CD4-positive, alpha-beta T cell treated with Interleukin-4 for 1 hour (primary cell): ENCODE data around the gene CTU2.
A peak's percentile ranks its signal among the peaks of the same experiment; 100 is the strongest.

Experiments
- DNase-seq, 2 donors: peaks; one replicate each; pipeline ENCODE4 v3.0.0-alpha.2; 2020 to 2022

The CTU2 gene

DNA sequence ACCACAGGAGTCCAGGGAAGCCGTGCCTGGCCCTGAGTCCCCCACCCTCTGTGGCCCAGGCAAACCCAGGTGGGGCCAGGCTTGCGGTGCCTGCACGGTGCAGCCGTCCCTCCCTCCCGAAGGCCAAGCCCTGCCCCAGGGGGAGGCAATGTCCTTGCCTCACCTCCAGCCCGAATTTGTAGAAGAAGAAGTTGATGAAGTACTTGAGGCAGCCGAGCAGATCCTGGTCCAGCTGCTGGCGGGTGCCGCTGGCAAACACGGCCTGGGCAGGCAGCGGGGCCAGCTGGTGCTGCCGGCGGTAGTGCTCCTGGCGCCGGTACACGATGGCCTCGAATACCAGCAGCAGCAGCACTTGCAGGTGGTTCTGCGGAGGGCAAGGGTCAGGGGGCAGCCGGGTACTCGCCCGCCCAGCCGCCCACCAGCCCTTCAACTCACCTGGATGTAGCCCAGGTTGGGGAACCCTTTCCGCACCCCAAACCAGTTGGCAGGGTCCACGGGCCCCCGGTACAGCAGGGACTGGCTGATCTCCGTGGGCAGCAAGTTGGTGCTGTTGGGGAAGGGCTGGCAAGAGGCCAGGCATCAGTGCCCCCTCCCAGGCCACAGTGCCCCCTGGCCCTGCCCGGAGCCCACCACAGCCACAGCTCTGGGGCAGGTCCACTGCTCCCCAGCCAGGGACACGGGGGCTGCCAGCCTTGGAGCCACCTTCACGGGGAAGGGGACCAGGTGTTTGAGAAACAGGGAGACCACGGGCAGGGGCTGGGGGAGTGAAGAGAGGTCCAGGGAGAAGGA, 26.1 kb downstream of the CTU2 start:
- no peak for DNase-seq

DNA sequence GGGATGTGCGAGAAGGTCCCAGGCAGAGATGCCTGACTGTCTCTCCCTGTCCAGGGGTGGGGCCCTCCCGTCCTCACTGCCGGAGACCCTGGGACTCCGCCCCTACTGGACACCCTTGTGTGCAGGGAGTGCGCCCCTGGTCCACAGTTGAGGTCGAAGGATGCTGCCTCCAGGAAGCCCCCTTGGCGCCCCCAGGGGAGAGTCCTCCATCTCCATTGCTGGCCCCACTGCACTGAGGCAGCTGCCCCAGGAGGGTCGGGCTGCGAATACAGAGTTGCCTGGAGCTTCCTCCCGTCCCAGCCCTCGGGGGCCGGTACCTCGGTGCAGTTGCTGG, 26.6 kb downstream of the CTU2 start:
- DNase-seq = no peak

DNA sequence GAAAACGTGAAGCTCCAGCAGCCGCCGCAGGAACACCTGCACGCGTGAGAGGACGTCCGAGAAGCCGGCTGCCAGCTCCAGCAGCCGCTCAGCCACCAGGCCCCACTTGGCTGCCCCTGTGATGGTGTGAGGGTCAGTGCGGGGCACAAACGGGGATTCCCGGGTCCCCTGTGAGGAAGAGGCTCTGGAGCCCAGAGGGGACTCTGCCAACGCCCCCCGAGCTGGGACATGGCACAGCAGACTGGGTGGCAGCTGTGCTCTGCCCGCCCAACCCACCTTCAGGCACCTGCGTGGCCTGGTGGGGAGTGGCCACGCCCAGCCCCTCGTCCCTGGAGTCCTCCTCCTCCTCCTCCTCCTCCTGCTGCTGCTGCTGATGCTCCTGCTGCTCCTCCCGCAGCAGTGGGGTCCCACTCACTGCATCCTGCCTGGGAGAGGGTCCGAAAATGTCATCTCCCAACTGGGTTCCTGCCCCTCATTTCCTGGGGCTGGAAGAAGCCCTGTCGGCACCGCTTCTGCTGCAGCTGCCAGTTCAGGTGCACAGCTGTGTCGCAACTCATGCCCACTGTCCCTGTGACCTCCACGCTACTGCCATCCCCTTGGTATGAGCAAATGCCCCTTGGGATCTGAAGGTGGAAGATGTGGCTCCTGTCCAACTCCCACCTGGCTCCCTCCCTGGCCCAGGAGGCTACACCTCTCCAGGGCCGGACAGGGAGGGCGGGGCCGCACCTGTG, 27.5 kb downstream of the CTU2 start:
- no peak for DNase-seq

DNA sequence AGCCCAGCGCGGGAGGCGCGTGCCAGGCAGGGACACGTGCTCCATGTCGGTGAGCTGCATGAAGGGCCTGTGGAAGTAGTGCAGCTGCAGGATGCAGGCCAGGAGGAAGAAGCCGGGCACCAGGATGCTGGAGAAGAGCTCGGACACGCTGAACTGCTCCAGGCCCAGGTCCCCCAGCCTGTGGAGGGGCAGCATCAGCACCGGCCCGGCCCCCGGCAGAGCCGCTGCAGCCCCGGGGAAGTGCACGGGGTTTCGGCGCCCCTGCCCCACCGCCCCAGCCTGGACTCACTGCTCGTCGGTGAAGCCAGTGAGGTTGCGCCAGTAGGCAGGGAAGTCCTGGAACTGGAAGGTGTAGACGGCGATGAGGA, 28.0 kb downstream of the CTU2 start:
- DNase-seq = no peak

DNA sequence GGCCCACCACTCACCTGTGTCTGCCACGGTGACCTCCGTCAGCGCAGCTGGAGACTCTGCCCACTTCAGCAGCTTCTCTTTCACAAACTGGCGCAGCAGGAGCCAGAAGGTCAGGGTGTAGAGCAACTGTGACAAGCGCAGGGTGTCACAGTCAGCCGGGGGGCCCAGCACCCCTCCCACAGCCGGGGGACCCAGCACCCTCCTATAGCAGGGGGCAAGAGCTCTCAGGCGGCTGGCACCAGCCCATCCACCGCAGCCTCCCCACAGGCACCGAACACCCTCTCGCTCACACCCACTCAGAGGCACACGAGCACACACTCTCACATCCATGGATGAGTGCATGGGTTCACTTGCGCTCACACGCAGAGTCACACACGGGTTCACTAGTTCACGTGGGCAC, 28.8 kb downstream of the CTU2 start:
- DNase-seq = no peak

DNA sequence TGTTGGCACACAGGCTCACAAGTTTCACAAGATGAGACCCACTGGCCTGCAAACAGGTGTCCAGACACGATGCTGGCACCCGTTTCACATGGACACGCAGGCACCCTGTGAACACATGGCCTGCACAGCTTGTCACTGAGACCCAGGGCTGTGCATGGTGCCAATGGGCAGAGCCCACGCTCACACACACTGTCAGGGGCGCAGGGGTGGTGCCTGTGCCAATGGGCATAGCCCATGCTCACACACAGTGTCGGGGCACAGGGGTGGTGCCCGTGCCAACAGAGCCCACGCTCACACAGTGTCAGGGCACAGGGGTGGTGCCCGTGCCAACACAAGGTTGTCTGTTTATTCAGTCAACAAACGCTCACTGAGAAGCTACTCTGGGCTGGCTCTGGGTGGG, 29.3 kb downstream of the CTU2 start:
- no peak for DNase-seq

DNA sequence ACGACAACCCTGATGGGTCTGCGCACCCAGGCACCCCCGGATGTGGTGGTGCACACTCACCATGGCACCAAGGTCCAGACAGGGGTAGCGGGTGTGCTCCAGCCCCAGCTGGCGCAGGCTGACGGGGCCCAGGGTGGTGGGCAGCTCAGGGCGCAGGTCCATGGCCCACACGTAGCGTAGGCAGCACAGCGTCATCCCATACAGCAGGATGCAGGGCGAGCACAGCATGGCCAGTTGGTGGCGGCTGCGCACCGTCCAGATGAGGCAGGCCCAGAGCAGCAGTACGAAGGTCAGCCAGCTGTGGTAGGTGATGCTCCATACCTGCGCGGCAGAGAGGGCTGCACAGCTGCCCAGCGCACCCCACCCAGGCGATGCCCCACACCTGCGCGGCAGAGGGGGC, 29.8 kb downstream of the CTU2 start:
- no peak for DNase-seq

DNA sequence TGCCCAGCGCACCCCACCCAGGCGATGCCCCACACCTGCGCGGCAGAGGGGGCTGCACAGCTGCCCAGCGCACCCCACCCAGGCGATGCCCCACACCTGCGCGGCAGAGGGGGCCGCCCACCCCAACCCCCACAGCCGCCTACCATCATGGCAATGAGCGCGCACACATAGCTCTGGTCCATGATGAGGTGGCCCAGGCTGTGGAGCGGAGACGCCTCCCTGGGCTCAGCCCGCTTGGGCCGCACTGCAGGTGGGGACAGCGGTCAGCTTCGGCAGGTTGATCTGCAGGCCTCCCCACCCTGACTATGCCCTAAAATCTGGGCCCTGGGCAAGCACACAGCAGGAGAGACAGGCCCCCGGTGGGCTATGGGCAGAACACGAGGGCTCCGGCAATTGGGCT, 30.2 kb downstream of the CTU2 start:
- no peak for DNase-seq

DNA sequence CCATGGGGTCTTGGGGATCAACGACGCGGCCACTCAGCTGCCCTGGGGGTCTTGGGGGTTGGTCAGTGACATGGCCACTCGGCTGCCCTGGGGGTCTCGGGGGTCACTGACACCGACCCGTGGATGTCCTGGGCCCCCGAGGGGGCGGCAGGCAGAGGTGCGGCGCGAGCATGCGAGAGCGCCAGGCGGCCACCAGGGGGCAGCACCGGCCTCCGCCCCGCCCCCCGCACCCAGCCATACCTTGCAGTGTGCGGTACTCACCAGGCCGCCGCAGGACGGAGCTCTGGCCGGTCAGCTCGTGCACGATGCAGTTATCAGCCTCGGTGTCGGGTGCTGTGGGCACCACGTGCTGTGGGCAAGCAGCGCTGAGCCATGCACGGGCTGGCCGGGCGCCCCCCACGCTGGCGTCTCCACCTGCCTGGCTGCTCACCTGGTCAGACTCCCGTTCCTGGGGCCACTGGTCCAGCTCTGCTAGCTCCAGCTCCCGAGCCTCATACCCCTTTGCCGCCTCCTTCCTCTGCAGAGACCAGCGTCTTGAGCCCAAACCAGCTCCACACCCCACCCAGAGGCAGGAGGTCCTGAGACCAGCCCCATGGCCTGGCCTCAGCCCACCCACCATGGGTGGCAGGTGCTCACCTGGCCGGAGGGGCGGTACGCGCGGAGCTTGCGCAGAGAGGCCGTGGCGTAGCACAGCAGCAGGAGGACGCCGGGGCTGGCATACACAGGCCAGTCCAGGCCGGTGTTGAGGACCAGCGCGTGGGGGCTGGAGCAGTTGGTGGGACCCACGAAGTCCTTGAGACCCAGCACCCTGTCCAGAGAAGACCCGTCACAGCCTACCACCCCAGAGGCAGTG, 31.2 kb downstream of the CTU2 start:
- DNase-seq = peak; percentile 76 to 86

DNA sequence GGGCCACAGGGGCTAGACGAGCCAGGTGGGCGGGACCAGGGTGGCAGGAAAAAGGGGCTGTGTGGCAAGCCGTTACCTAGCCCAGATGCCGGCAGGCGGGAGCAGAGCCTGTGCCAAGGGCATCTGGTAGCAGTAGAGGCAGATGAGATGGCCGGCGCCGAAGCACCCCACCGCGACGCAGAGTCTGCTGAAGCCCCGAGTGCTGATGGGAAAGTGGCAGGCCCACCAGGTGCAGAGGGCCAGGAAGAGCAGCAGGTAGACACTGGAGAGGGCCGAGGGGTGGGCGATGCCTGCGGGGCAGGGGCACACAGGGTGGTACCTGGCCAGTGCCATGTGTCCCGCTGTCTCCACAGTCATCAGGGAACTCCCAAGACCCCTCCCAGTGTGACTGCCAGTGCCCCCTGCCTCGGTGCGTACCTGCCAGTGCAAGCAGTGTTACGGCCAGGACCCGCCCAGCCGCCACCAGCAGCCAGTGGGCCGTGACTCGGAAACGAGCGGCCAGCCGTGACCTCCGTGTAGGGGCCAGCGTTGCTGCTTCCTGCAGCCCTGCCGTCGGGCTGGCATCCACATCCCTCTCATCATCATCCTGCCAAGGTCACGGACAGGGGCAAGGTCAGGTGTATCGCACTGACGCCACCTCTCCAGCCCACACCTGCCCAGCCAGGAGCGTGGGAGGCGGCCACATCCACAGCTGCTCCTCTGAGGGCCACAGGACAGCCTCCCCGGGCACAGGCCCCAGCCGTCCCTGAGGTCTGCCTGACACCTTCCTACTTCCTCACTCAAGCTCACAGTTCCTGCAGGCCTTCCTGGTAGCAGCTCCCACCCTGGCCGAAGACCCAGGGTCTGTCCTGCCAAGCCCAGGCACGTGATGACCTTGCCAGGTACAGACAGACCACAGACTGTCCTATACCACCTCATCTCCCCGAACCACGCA, 32.1 kb downstream of the CTU2 start:
- DNase-seq = no peak

DNA sequence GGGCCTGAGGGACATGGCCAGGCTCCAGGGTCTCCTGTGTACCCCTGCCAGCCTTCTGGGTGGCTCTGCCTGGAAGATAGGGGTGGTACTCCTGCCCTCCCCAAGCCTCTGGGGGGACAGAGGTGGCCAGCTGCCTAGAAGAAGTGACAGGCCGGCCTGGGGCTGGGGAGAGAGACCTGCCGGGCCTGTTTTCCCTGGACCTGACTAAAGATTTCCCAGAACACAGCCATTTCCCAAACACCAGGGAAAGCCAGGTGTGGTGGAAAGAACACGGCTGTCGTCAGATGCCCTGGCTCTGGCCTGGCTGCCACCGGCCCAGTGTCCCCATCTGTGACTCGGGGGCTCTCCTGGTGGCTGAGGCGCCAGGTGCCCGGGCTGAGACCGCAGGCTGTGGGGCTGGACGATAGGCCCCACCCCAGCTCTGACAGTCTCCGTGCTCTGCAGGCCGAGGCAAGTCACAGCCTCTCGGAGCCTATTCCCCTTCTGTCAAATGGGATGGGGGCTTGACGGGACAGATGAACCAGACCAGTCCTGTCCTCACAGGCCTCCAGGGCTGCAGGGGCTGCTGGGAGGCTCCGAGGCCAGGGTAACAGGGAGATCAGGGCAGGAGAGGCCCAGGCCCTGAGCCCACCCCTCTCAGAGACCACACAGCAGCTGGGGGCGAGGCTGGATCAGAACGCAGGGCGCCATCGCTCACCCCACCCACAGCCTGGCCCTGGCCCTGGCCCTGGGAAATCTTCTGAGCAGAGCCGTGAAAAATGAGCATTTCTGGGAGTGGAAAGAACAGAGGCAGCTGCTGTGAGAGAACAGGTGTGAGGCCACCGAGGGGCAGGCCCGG, 33.1 kb downstream of the CTU2 start:
- no peak for DNase-seq

DNA sequence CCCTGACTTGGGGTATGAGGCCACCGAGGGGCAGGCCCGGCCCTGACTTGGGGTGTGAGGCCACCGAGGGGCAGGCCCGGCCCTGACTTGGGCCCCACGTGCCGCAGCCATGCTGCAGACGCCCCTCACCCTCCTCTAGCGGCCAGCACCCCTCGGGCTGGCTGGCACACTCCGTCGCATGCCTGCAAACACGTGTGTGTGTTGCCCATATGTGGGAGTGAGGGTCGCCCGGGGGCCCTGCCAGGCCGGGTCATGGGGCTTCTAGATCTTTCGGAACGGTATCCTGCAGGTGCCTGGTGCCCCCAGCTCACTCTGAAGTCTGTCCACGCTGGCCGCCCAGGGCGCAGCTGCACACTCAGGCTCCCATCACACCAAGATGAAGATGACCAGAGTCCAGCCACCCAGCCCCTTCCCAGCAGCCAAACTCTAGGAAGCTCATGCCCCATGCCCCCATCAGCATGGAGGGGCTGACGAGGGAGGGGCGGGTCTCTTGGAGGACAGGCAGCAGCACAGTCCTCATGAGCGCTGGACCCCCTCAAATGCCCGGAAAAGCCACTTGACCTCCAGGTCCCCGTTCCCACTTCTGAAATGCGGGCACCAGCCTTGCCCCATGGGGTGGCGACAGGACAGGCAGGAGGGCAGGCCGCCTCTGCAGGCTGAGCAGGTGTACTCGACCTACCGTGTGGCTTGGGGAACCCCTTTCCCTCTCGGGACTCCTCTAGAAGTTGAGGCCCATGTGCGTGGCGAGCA, 33.8 kb downstream of the CTU2 start:
- DNase-seq = no peak

DNA sequence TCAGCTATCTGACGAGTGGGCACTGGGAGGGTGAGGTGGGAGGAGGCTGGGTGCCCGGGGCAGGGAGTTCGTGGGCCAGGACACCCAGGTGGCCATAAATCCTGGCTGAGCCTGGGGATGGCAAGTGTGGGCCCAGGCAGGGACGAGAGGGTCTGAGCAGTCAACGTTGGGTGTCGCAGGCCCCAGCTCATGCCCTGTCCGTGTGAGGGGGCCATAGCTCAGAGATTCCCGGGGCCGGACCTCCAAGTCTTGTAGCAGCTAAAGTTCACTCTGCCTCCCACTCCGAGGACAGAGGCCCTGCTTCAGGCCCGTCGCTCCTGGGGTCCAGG, 34.4 kb downstream of the CTU2 start:
- no peak for DNase-seq

DNA sequence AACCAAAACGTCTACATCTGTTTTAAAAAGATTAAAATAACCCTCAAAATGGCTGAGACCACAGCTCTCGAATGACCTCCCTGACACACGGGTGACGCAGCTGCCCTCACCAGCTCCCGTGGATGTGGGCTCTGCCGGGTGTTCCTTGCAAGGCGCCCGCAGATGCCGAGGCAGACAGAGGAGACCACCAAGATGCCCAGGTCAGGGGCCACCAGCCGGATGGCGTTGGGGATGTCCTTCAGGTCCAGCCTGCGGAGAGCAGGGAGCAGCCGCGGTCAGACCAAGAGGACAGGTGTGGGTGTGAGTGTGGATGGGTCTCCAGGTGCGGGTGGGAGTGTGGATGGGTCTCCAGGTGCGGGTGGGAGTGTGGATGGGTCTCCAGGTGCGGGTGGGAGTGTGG, 35.1 kb downstream of the CTU2 start:
- DNase-seq = no peak

DNA sequence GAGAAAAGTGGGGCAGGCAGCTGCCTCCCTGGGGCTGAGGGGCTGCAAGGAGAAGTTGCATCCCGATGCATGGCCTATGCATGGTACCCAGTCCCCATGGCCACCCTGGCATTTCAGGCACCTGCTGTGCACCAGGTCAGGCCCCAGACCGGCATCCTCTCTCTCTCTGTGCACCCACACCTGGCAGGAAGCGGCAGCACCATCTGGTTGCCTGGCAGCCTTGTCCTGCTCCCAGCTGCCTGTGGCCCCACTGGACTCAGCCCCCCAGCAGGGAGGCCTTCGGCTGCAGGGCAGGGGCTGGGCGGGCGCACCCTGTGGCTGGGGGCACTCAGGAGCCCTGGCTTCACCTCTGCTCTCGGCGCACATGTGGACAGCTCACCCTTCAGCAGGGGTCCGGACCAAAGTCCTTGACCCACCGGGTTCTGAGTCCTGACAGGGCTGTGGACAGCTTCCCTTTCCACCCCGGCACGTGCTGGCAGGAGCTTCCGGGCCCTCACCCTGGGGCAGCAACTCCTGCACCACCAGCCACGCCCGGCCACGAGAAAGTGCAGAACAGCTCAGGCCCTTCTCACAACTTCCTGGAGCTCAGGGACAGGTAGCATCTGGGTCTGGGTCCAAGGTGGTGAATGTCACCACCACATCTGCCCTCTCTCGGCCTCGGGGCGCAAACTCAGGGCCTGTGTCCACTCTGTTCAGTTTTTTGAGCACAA, 36.7 kb downstream of the CTU2 start:
- no peak for DNase-seq

DNA sequence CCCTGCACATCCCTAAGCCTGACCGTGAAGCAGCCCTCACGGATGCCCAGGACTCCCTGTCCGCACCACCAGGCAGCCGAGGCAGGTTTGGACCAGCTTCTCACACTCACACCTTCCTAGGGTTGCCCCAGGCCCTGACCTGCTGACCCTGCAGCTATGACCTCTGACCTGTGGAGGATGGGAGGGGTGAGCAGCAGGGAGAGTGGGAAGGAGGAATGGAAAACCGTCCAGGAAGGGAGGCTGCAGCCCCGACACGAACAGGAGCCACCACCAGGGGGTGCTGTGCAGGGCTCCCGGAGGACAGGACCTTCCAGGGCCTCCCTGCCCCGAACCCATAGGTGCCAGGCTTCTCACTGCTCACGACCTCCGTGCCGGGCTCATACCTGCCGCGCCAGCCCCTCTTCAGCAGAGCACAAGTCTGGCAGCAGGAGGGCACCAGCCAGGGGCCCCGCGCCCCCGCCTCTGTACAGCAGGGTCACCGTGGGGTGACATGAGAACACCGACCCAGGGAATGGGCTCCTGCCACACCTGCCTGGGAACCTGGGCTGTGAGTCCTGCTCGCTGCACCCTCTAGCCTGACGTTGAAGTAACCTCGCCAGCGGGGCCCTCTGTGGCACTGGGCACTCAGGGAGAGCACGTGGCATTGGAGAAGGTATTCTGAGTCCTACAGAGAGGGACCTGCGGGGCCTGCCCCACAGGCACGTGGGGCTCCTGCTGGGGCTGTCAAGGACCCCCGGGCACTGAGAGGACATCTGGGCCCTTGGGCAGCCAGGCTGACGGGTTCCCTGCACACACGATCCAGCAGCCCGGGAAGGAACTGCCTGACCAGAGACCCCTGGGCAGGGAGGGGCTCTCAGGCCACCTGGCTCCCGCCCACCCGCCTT, 37.6 kb downstream of the CTU2 start:
- peak; percentile 67 to 70 for DNase-seq

DNA sequence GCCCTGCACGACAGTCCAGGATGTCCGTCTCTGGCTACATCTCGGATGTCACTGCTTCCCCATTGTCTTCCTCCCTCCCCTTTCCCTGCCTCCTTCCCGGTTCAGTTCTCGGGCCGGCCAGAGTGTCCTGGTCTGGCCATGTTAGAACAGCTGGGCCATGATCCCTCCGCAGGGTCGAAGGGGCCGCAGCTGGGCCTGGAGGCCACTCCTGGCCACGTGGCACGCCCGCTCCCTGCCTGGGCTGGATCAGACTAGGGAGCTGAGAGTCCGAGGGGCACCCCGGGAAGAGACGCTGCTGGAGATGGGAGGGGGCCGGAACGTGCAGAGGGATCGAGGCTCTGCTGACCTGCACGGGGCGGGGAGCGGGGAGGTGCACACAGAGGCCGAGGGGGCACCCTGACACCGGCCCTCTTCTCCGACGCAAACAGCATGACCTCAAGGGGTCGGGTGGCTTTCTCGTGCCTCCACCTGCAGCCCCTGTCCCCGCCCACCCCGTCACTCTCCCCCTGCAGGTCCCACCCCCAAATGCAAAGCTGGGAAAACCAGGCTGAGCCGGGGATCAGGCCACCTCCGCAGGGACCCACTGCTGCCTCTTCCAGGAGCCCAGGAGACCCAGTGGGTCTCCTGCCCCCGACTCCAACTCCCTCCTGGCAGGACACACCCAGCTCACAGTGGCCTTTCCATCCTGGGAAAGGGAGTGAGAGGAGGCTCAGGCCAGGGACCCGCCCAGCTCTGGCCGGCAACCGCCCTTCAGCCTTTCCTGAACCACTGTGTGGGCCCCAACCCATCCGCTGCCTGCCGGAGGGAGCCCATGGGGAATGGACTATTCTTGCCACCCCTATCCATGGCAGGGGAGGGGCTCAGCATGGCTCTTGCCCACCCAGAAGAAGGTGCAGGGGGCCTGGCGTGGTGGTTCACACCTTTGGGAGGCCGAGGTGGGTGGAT, 38.5 kb downstream of the CTU2 start:
- no peak for DNase-seq

DNA sequence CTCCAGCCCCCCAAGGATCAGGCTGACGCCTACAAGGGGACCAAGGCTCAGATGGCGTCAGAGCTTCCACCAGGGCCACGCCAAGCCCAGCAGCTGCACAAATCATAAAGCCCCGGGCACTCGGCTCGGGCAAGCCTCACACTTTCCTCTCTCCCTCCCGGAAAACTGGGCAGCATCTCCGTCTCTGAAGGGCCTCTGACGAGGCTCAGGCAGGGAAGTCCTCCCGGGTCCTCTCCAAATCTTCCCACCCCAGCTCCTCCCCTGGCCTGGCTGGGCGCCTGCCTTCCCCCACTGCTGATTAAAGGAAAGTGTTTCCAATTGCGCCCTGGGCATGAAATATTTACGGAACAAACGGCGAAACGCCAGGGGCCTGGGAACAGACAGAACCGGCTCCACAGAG, 40.2 kb downstream of the CTU2 start:
- no peak for DNase-seq
